ENCODE measurements around the gene INTS6.

DNA sequence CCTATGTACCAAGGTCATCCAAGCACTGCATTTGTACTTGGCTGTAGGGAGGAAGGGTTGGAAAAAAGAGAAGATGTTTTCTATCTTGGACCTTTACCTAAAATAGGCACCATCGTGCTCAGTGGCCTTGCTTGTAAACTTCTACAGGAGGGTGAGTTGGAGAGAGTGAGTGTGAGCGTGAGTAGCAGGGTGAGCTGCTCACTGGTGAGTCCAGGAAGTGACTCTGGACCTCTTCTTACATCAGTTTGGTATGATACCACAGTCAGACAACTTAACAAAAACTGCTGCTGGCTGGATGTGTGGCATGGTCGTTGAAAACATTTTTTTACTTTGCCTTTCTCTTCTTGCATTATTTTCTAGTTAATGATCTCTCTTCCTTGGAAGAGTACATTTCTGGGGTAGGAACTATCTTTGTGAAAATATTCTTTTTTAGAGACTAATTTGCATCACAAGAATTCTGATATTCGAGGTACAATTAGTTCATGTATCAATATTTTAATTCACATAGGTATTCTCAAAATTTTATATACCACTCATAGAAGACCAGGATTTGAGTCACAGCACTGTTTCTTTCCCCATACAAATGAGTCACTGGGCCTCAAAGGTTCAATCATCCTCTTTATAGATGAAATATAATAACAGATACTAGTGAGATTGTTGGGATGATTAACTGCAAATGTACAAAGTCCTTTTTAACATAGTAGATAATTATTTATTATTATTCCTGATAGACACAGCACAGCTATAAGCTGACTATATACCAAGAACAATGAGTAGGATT, 112.7 kb downstream of the INTS6 start:
- TF ChIP-seq, protein P1, sequence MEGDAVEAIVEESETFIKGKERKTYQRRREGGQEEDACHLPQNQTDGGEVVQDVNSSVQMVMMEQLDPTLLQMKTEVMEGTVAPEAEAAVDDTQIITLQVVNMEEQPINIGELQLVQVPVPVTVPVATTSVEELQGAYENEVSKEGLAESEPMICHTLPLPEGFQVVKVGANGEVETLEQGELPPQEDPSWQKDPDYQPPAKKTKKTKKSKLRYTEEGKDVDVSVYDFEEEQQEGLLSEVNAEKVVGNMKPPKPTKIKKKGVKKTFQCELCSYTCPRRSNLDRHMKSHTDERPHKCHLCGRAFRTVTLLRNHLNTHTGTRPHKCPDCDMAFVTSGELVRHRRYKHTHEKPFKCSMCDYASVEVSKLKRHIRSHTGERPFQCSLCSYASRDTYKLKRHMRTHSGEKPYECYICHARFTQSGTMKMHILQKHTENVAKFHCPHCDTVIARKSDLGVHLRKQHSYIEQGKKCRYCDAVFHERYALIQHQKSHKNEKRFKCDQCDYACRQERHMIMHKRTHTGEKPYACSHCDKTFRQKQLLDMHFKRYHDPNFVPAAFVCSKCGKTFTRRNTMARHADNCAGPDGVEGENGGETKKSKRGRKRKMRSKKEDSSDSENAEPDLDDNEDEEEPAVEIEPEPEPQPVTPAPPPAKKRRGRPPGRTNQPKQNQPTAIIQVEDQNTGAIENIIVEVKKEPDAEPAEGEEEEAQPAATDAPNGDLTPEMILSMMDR (IDR thresholded peaks at IDR 0.05) = no peak
- TF ChIP-seq POLR2A (IDR thresholded peaks at IDR 0.05) = no peak

Measured in adrenal gland (tissue), 5 donors.